ENCODE data around the gene WFDC1.

The WFDC1 gene

GRCh38 chr16:84350685-84351400 lies 56.2 kb downstream of the WFDC1 start:
- H3K4me3 ChIP-seq (ENCODE audit: low read depth, low read length) = no peak overlapping the region
- no peak for DNase-seq (ENCODE audit: low read depth)
- TF ChIP-seq, protein P1, sequence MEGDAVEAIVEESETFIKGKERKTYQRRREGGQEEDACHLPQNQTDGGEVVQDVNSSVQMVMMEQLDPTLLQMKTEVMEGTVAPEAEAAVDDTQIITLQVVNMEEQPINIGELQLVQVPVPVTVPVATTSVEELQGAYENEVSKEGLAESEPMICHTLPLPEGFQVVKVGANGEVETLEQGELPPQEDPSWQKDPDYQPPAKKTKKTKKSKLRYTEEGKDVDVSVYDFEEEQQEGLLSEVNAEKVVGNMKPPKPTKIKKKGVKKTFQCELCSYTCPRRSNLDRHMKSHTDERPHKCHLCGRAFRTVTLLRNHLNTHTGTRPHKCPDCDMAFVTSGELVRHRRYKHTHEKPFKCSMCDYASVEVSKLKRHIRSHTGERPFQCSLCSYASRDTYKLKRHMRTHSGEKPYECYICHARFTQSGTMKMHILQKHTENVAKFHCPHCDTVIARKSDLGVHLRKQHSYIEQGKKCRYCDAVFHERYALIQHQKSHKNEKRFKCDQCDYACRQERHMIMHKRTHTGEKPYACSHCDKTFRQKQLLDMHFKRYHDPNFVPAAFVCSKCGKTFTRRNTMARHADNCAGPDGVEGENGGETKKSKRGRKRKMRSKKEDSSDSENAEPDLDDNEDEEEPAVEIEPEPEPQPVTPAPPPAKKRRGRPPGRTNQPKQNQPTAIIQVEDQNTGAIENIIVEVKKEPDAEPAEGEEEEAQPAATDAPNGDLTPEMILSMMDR (IDR thresholded peaks at IDR 0.05; ENCODE audit: low read depth, low read length) = no peak
- TF ChIP-seq MAX (IDR thresholded peaks at IDR 0.05; ENCODE audit: low read depth, low read length) = no peak
- TF ChIP-seq POLR2A (IDR thresholded peaks at IDR 0.05; ENCODE audit: extremely low read depth, insufficient read length) = no peak
- no peak for TF ChIP-seq MYC (IDR thresholded peaks at IDR 0.05; ENCODE audit: low read depth, low read length)

- TF ChIP-seq MAX (IDR thresholded peaks at IDR 0.05; ENCODE audit: low read depth, low read length) (no peak), POLR2A (IDR thresholded peaks at IDR 0.05; ENCODE audit: extremely low read depth, insufficient read length) (no peak), MYC (IDR thresholded peaks at IDR 0.05; ENCODE audit: low read depth, low read length) (no peak)
- TF ChIP-seq, protein P1 (IDR thresholded peaks at IDR 0.05; ENCODE audit: low read depth, low read length) = no peak
- no peak overlapping the region for H3K4me3 ChIP-seq (ENCODE audit: low read depth, low read length)
- no peak for DNase-seq (ENCODE audit: low read depth)
These were observed 57.0 kb downstream of the WFDC1 start for GRCh38 chr16:84351630-84352029.

- TF ChIP-seq, protein P1 (IDR thresholded peaks at IDR 0.05; ENCODE audit: low read depth, low read length) = no peak
- TF ChIP-seq POLR2A (IDR thresholded peaks at IDR 0.05; ENCODE audit: extremely low read depth, insufficient read length) (no peak), MAX (IDR thresholded peaks at IDR 0.05; ENCODE audit: low read depth, low read length) (no peak), MYC (IDR thresholded peaks at IDR 0.05; ENCODE audit: low read depth, low read length) (no peak)
- DNase-seq (ENCODE audit: low read depth) = no peak
- no peak overlapping the region for H3K4me3 ChIP-seq (ENCODE audit: low read depth, low read length)
These were observed 59.6 kb downstream of the WFDC1 start for GRCh38 chr16:84354306-84354705.

DNA sequence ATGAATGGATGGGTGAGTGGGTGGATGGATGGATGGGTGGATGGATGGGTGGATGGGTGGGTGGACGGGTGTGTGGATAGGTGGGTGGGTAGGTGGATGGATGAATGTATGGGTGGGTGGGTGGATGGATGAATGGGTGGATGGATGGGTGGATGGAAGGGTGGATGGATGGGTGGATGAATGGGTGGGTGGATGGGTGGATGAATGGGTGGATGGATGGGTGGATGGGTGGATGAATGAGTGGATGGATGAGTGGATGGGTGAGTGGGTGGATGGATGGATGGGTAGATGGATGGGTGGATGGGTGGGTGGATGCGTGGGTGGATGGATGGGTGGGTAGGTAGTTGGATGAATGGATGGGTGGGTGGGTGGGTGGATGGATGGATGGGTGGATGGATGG lies 60.5 kb downstream of the WFDC1 start:
- TF ChIP-seq, protein P1 (IDR thresholded peaks at IDR 0.05; ENCODE audit: low read depth, low read length) = no peak
- TF ChIP-seq POLR2A (IDR thresholded peaks at IDR 0.05; ENCODE audit: extremely low read depth, insufficient read length) (no peak), MYC (IDR thresholded peaks at IDR 0.05; ENCODE audit: low read depth, low read length) (no peak), MAX (IDR thresholded peaks at IDR 0.05; ENCODE audit: low read depth, low read length) (no peak)
- no peak overlapping the region for H3K4me3 ChIP-seq (ENCODE audit: low read depth, low read length)
- no peak for DNase-seq (ENCODE audit: low read depth)

- DNase-seq (ENCODE audit: low read depth) = no peak
- H3K4me3 ChIP-seq (ENCODE audit: low read depth, low read length) = no peak overlapping the region
- TF ChIP-seq MYC (IDR thresholded peaks at IDR 0.05; ENCODE audit: low read depth, low read length) = no peak
- no peak for TF ChIP-seq POLR2A (IDR thresholded peaks at IDR 0.05; ENCODE audit: extremely low read depth, insufficient read length)
- TF ChIP-seq, protein P1 (IDR thresholded peaks at IDR 0.05; ENCODE audit: low read depth, low read length) = no peak
- TF ChIP-seq MAX (IDR thresholded peaks at IDR 0.05; ENCODE audit: low read depth, low read length) = no peak
These were observed 61.5 kb downstream of the WFDC1 start for GRCh38 chr16:84356176-84356575.

Measured in NB4 (cell line).